MM.1S (cell line): ENCODE results near the gene BMPER.

ENCODE experiments used
- DNase-seq: peaks from one replicate; pipeline ENCODE4 v3.0.0-alpha.2; 2015
- H2AFZ ChIP-seq: fragments of 300-600 bp; sonication (generic); 2 replicates; pipeline ENCODE4 v1.6.0; 2016; ENCODE audit warnings: antibody characterized with exemption, low read length
- H3F3A ChIP-seq: fragments of 300-600 bp; sonication (generic); 2 replicates; pipeline ENCODE4 v1.6.1; 2016; ENCODE audit warnings: mild to moderate bottlenecking, antibody characterized with exemption, low read length, moderate library complexity, mixed read lengths; ENCODE audit not compliant: insufficient read depth
- H3K27ac ChIP-seq: fragments of 300-600 bp; sonication (generic); 2 replicates; pipeline ENCODE4 v1.5.1; 2016; ENCODE audit warnings: mild to moderate bottlenecking, low read length
- H3K27me3 ChIP-seq: fragments of 300-600 bp; sonication (generic); replicated peaks from 2 replicates; pipeline ENCODE4 v1.6.0; 2016; ENCODE audit warnings: low read length; ENCODE audit not compliant: insufficient read depth
- H3K36me3 ChIP-seq: fragments of 300-600 bp; sonication (generic); replicated peaks from 2 replicates; pipeline ENCODE4 v1.6.1; 2016; ENCODE audit warnings: mild to moderate bottlenecking, low read length, mixed read lengths; ENCODE audit not compliant: insufficient read depth
- H3K4me1 ChIP-seq: fragments of 300-600 bp; sonication (generic); 2 replicates; pipeline ENCODE4 v1.6.1; 2016; ENCODE audit warnings: low read length, mixed read lengths
- H3K4me2 ChIP-seq: fragments of 300-600 bp; sonication (generic); 2 replicates; pipeline ENCODE4 v1.6.0; 2016; ENCODE audit warnings: low read depth, low read length
- H3K4me3 ChIP-seq: fragments of 300-600 bp; sonication (generic); 2 replicates; pipeline ENCODE4 v1.5.1; 2016; ENCODE audit warnings: low read length, mixed read lengths
- H3K79me2 ChIP-seq: fragments of 300-600 bp; sonication (generic); 2 replicates; pipeline ENCODE4 v1.6.1; 2016; ENCODE audit warnings: mixed run types, low read length, mixed read lengths
- H3K9ac ChIP-seq: fragments of 300-600 bp; sonication (generic); 2 replicates; pipeline ENCODE4 v1.6.1; 2016; ENCODE audit warnings: low read length, mixed read lengths
- H3K9me2 ChIP-seq: fragments of 300-600 bp; sonication (generic); replicated peaks from 2 replicates; pipeline ENCODE4 v1.6.1; 2016; ENCODE audit warnings: mild to moderate bottlenecking, low read length, mixed read lengths; ENCODE audit not compliant: insufficient read depth
- H3K9me3 ChIP-seq: fragments of 300-600 bp; sonication (generic); replicated peaks from 2 replicates; pipeline ENCODE4 v1.6.1; 2016; ENCODE audit warnings: mild to moderate bottlenecking, low read length, mixed read lengths; ENCODE audit not compliant: insufficient read depth
- H4K20me1 ChIP-seq: fragments of 300-600 bp; sonication (generic); 2 replicates; pipeline ENCODE4 v1.6.1; 2016; ENCODE audit warnings: mild to moderate bottlenecking, low read length, moderate library complexity, mixed read lengths; ENCODE audit not compliant: insufficient read depth
- CTCF ChIP-seq: fragments of 300-600 bp; sonication (generic); IDR thresholded peaks from 2 replicates; pipeline ENCODE4 v1.5.1; 2016; ENCODE audit warnings: antibody characterized with exemption, low read length, mixed read lengths
- EZH2 ChIP-seq: fragments of 300-600 bp; sonication (generic); optimal IDR thresholded peaks from 2 replicates; pipeline ENCODE3; 2017; ENCODE audit warnings: low read depth, mild to moderate bottlenecking, antibody characterized with exemption, low read length, mixed read lengths
- EZH2phosphoT487 ChIP-seq: fragments of 300-600 bp; sonication (generic); IDR thresholded peaks from 2 replicates; pipeline ENCODE4 v1.6.1; 2018; ENCODE audit warnings: antibody characterized with exemption, low read length

Gene BMPER

GRCh38 chr7:34109936-34110780, 204.8 kb downstream of the BMPER start:
- no peaks in the 10 kb centered on the region for H3K4me1 ChIP-seq
- no peaks in the 10 kb centered on the region for H3K36me3 ChIP-seq
- H3K27me3 ChIP-seq: no peaks in the 10 kb centered on the region
- no peak for DNase-seq
- H2AFZ ChIP-seq: no peak overlapping the region
- no peaks in the 10 kb centered on the region for H3K9me3 ChIP-seq
- H3K27ac ChIP-seq: no peak overlapping the region
- no peak for TF ChIP-seq EZH2
- no peak for TF ChIP-seq EZH2phosphoT487
- TF ChIP-seq CTCF: no peak
- H3K9me2 ChIP-seq: no peaks in the 10 kb centered on the region
- no peaks in the 10 kb centered on the region for H4K20me1 ChIP-seq
- no peak overlapping the region for H3K4me2 ChIP-seq
- H3K9ac ChIP-seq: no peak overlapping the region
- no peak overlapping the region for H3K4me3 ChIP-seq
- H3F3A ChIP-seq: no peaks in the 10 kb centered on the region
- H3K79me2 ChIP-seq: no peaks in the 10 kb centered on the region

GRCh38 chr7:34111031-34111430, 205.7 kb downstream of the BMPER start:
- DNase-seq: no peak
- Histone ChIP-seq H3K36me3 (no peaks in the 10 kb centered on the region), H3K9ac (no peak overlapping the region), H3K4me3 (no peak overlapping the region), H3F3A (no peaks in the 10 kb centered on the region), H3K9me2 (no peaks in the 10 kb centered on the region), H2AFZ (no peak overlapping the region), H3K9me3 (no peaks in the 10 kb centered on the region), H3K4me2 (no peak overlapping the region), H3K27ac (no peak overlapping the region), H4K20me1 (no peaks in the 10 kb centered on the region), H3K27me3 (no peaks in the 10 kb centered on the region), H3K4me1 (no peaks in the 10 kb centered on the region), H3K79me2 (no peaks in the 10 kb centered on the region)
- no peak for TF ChIP-seq EZH2
- no peak for TF ChIP-seq EZH2phosphoT487
- no peak for TF ChIP-seq CTCF

GRCh38 chr7:34115503-34115902, 210.2 kb downstream of the BMPER start:
- DNase-seq: no peak
- Histone ChIP-seq H3K4me1 (no peaks in the 10 kb centered on the region), H3K27me3 (no peaks in the 10 kb centered on the region), H3K27ac (no peak overlapping the region), H3K9me3 (no peaks in the 10 kb centered on the region), H3K36me3 (no peaks in the 10 kb centered on the region), H3F3A (no peaks in the 10 kb centered on the region), H3K4me2 (no peak overlapping the region), H2AFZ (no peak overlapping the region), H3K4me3 (no peak overlapping the region), H4K20me1 (no peaks in the 10 kb centered on the region), H3K9ac (no peak overlapping the region), H3K9me2 (no peaks in the 10 kb centered on the region), H3K79me2 (no peaks in the 10 kb centered on the region)
- TF ChIP-seq EZH2phosphoT487 (no peak), CTCF (no peak), EZH2 (no peak)
